Heart left ventricle (tissue), 16 donors: ENCODE data around the gene GRIN2C. TPM values are rescaled to one million over a fixed set of nuclear protein-coding genes. Genes with fewer than 3 reads are reported as not detected.

Experiments used
- ATAC-seq, 4 donors: fragments of 200-7000 bp; cut with Tn5 transposase; one replicate each; pipeline ENCODE4 v1.9.1; 2020 to 2022; ENCODE audit warnings: moderate library complexity in 4 of 4, mild to moderate bottlenecking in 3 of 4, moderate number of reproducible peaks in 1 of 4
- DNase-seq, 5 donors: peaks; one replicate each; pipeline ENCODE4 v3.0.0-alpha.2; 2020
- H3K27ac ChIP-seq, 12 donors: fragments of 200-600 bp; sonication (generic) in 4 of 12; one replicate each; pipeline versions ENCODE4 v1.5.0 to v1.8.0; 2016 to 2022; ENCODE audit warnings: mild to moderate bottlenecking in 2 of 12
- H3K27me3 ChIP-seq, 9 donors: fragments of 200-600 bp; sonication (generic) in 2 of 9; one replicate each; pipeline versions ENCODE4 v1.5.1 to v1.8.0; 2016 to 2022; ENCODE audit warnings: mild to moderate bottlenecking in 3 of 9
- H3K36me3 ChIP-seq, 9 donors: fragments of 200-600 bp; sonication (generic) in 2 of 9; one replicate each; pipeline versions ENCODE4 v1.5.0 to v1.8.0; 2018 to 2022; ENCODE audit warnings: mild to moderate bottlenecking in 2 of 9
- H3K4me1 ChIP-seq, 12 donors: fragments of 200-600 bp; sonication (generic) in 4 of 12; one replicate each; pipeline versions ENCODE4 v1.5.0 to v1.8.0; 2016 to 2022; ENCODE audit warnings: mild to moderate bottlenecking in 3 of 12
- H3K4me3 ChIP-seq, 12 donors: fragments of 200-600 bp; sonication (generic) in 4 of 12; one replicate each; pipeline versions ENCODE4 v1.5.0 to v1.8.0; 2017 to 2022; ENCODE audit warnings: mild to moderate bottlenecking in 9 of 12, moderate library complexity in 4 of 12
- H3K9me3 ChIP-seq, 12 donors: fragments of 200-600 bp; sonication (generic) in 4 of 12; one replicate each; pipeline versions ENCODE4 v1.5.0 to v1.8.0; 2016 to 2022; ENCODE audit warnings: mild to moderate bottlenecking in 1 of 12
- CTCF ChIP-seq, 12 donors: fragments of 200-600 bp; sonication (generic) in 4 of 12; IDR thresholded peaks; one replicate each; pipeline versions ENCODE4 v1.5.0 to v1.8.0; 2018 to 2022; ENCODE audit warnings: antibody characterized with exemption in 12 of 12, mild to moderate bottlenecking in 5 of 12
- POLR2A ChIP-seq, 2 donors: fragments of 450-650 bp; IDR thresholded peaks; one replicate each; pipeline ENCODE4 v1.6.1; 2017; ENCODE audit warnings: antibody characterized with exemption in 2 of 2, mild to moderate bottlenecking in 2 of 2, moderate library complexity in 2 of 2
- WGBS, 4 donors: extraction: QIAGEN DNeasy Blood & Tissue Kit in 2 of 4; methylation state at CpG; one replicate each; pipeline versions ENCODE4 v1.1.5 to v1.1.7; 2013 to 2018; 5-methylcytosine and 5-hydroxymethylcytosine counted together
- intact Hi-C, 10 donors: fragments of 100-400 bp; cut with DNase I; formaldehyde crosslinking; loops; one replicate each; pipeline versions ENCODE4 v1.11.1 to v1.14.2; 2022
- polyA plus RNA-seq, 2 donors: library from polyadenylated mRNA; stranded (reverse); fragments of 200-250 nt; gene quantifications; one replicate each; pipeline ENCODE4 v1.2.3, GENCODE V29; 2013
- total RNA-seq, 9 donors: library from RNA; depleted of rRNA in 2 of 9; stranded (reverse); fragments of >200 nt in 2 of 9; fragmentation: NEBNext Ultra II Directional in 3 of 9; extraction: Animal tissue kit (Norgen Biotek cat#: 25700) in 3 of 9; gene quantifications; one replicate each; pipeline versions ENCODE4 v1.1.0 to v1.2.4, GENCODE V29; 2016 to 2023
- donor health status: ischemic (EF 13 %, LVEDD 7.1; RV severe dilation, severe dysfunction).
- donor health status: healthy with polysubstance abuse.
- donor health status: DM: no; HTN: yes; CAD: no.
- donor health status: DM: no; HTN: no; CAD: no.
- donor health status: ischemic (EF 25% LVEDD 6.9; RV normal size, moderate dysfunction).
- donor health status: ischemic (EF 25% LVEDD 5.7; RV mildly dilated, moderate dysfunction).
- donor health status: healthy.
- donor health status: DM: yes; HTN: yes; CAD: no.
- donor health status: ischemic (EF 35%, LVEDD 5.7; RV mildly dilated, moderate dysfunction).
- donor health status: nonischemic (EF 11% LVEDD 7.7; RV severe dilation, severe dysfunction).
- donor health status: DM: yes; HTN: yes; CAD: no.
- donor health status: PGD.
- donor health status: ischemic (EF 29% LVEDD 5.4; RV normal size, mild dysfunction).
- donor health status: nonischemic (EF 23%, LVEDD 6.1; RV moderate dilation, normal function).

GRIN2C gene
- total and polyA plus RNA-seq, 11 donors: 0.09 to 3.1 (median 0.40) TPM

GRCh38 chr17:74892974-74893911 is 33.6 kb upstream of the GRIN2C start, which contains the start of gene FADS6:
Gene FADS6, minus strand, starts transcription at chr17:74893633. Its CDS starts 38 bp downstream, at chr17:74893595.
- peaks cover 0 to 12% (median 8%) of the 10 kb centered on the region in 12 donors for H3K4me1 ChIP-seq
- DNase-seq: no peak
- peak in 1 of 4 donors; percentile 43 for ATAC-seq
- peak within 1 kb of the TSS in 10 of 12 donors; percentile 13 to 46 (median 36) for H3K4me3 ChIP-seq
- intact Hi-C loops: no loop called here
- WGBS, 4 donors: 2 to 6% (median 4%) methylated on average over 47 to 86 of the region's 86 CpGs
- H3K36me3 ChIP-seq: no peaks in the 10 kb centered on the region
- no peaks in the 10 kb centered on the region for H3K9me3 ChIP-seq
- no peak within 1 kb of the TSS for H3K27ac ChIP-seq
- peaks cover 21 to 63% (median 40%) of the 10 kb centered on the region in 9 donors for H3K27me3 ChIP-seq
- TF ChIP-seq POLR2A (IDR thresholded peaks at IDR 0.05): no peak
- no peak for TF ChIP-seq CTCF (IDR thresholded peaks at IDR 0.05)

GRCh38 chr17:74892013-74892841 is 32.5 kb upstream of the GRIN2C start:
- H3K4me1 ChIP-seq: peaks cover 0 to 12% (median 8%) of the 10 kb centered on the region in 12 donors
- peak in 2 of 4 donors; percentile 15 to 17 for ATAC-seq
- no peak for DNase-seq
- 68 to 79% (median 71%) methylated on average over 20 of the region's 20 CpGs for WGBS, 4 donors
- no peak overlapping the region for H3K4me3 ChIP-seq
- no peak overlapping the region for H3K27ac ChIP-seq
- TF ChIP-seq POLR2A (IDR thresholded peaks at IDR 0.05): no peak
- no peak for TF ChIP-seq CTCF (IDR thresholded peaks at IDR 0.05)
- intact Hi-C loops: no loop called here
- peaks cover 21 to 64% (median 40%) of the 10 kb centered on the region in 9 donors for H3K27me3 ChIP-seq
- H3K36me3 ChIP-seq: no peaks in the 10 kb centered on the region
- H3K9me3 ChIP-seq: no peaks in the 10 kb centered on the region

DNA sequence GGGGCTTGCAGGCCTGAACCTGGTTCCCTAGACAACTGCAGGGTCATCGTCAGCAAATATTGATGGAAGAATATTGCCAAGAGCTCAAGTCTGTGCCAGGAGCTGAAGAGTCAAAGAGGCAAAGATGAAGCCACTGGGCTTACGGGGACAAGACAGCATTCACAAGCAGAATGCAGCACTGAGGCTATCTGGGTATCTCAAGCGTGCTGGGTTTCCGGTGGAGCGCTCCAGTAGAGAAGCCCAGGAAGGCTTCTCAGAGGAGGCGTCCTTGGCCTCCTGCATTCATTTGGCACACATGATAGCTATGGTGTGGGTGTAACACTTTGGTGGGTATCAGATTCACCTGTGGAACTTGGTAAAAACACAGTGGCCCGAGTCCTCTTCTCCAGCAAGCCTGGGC is 30.9 kb upstream of the GRIN2C start:
- H3K4me1 ChIP-seq: peaks cover 0 to 12% (median 8%) of the 10 kb centered on the region in 12 donors
- no peaks in the 10 kb centered on the region for H3K9me3 ChIP-seq
- ATAC-seq (no peak), DNase-seq (no peak)
- 88 to 94% (median 92%) methylated on average over 7 of the region's 7 CpGs for WGBS, 4 donors
- H3K4me3 ChIP-seq: no peak overlapping the region
- intact Hi-C loops: no loop called here
- peaks cover 21 to 59% (median 35%) of the 10 kb centered on the region in 9 donors for H3K27me3 ChIP-seq
- H3K36me3 ChIP-seq: no peaks in the 10 kb centered on the region
- TF ChIP-seq CTCF (IDR thresholded peaks at IDR 0.05) (no peak), POLR2A (IDR thresholded peaks at IDR 0.05) (no peak)
- H3K27ac ChIP-seq: no peak overlapping the region
